ENCODE results near the gene GMPPB. TPM values are rescaled to one million over a fixed set of nuclear protein-coding genes. Genes with fewer than 3 reads are reported as not detected.
A peak's percentile ranks its signal among the peaks of the same experiment; 100 is the strongest.

Gene GMPPB
- total RNA-seq, 2 experiments from 2014 or later = 41.0 to 45.4 TPM

GRCh38 chr3:49673121-49673714 lies 50.5 kb downstream of the GMPPB start:
- DNase-seq = no peak

GRCh38 chr3:49671291-49672288 lies 52.2 kb downstream of the GMPPB start:
- H3K27ac Mint-ChIP-seq = peak overlapping the region; percentile 67
- peak overlapping the region; percentile 64 for H3K4me3 Mint-ChIP-seq
- peak; percentile 84 for DNase-seq
- intact Hi-C loops (cut with micrococcal nuclease) = loop anchor here (1.0 to 5.0 kb wide), 4 partner anchors 105 to 569 kb away; partner anchors contain the start of gene QARS1
- H3K27me3 Mint-ChIP-seq = no peaks in the 10 kb centered on the region
- peaks cover 4% of the 10 kb centered on the region for H3K36me3 Mint-ChIP-seq
- ChIA-PET POLR2A (interaction anchor here (1.1 to 2.1 kb wide), 2 partner anchors 132 kb away, joined by 6 to 18 read pairs; no protein-coding TSS in a partner anchor), CTCF (interaction anchor here (0.6 to 5.4 kb wide), 23 partner anchors 9 to 256 kb away, joined by 3 to 308 read pairs (median 4); partner anchors contain the start of gene BSN)
- peaks cover 28% of the 10 kb centered on the region for H3K4me1 Mint-ChIP-seq (ENCODE audit: low read depth)
- no peaks in the 10 kb centered on the region for H3K9me3 Mint-ChIP-seq

More at GRCh38 chr3:49673121-49673714, 50.5 kb downstream of the GMPPB start:
- intact Hi-C loops (cut with micrococcal nuclease) = loop anchor here (5.0 kb wide), 2 partner anchors 256 to 571 kb away; partner anchors contain the start of gene QARS1
- Mint-ChIP-seq H3K4me3 (peak overlapping the region; percentile 93), H3K36me3 (peaks cover 11% of the 10 kb centered on the region), H3K9me3 (no peaks in the 10 kb centered on the region), H3K27ac (peak overlapping the region; percentile 97), H3K27me3 (no peaks in the 10 kb centered on the region), H3K4me1 (ENCODE audit: low read depth) (peaks cover 32% of the 10 kb centered on the region)
- ChIA-PET POLR2A (interaction anchor here (0.6 to 2.1 kb wide), 5 partner anchors 112 to 651 kb away, joined by 3 to 18 read pairs (median 3); partner anchors contain the start of genes NDUFAF3 and USP4), CTCF (interaction anchor here (0.6 to 5.4 kb wide), 5 partner anchors 29 to 135 kb away, joined by 3 to 308 read pairs (median 4); partner anchors contain the start of gene BSN)

GRCh38 chr3:49670940-49671290 lies 52.8 kb downstream of the GMPPB start:
- no peak overlapping the region for H3K27ac Mint-ChIP-seq
- no peak overlapping the region for H3K4me3 Mint-ChIP-seq
- intact Hi-C loops (cut with micrococcal nuclease) = loop anchor here (1.0 to 5.0 kb wide), 3 partner anchors 132 to 569 kb away; partner anchors contain the start of gene QARS1
- POLR2A ChIA-PET = interaction anchor here (1.1 kb wide), 1 partner anchor 131 kb away, joined by 6 read pairs; no protein-coding TSS in a partner anchor
- no peaks in the 10 kb centered on the region for H3K27me3 Mint-ChIP-seq
- peaks cover 1% of the 10 kb centered on the region for H3K36me3 Mint-ChIP-seq
- H3K4me1 Mint-ChIP-seq (ENCODE audit: low read depth) = peaks cover 22% of the 10 kb centered on the region
- CTCF ChIA-PET = interaction anchor here (0.7 to 5.4 kb wide), 17 partner anchors 10 to 199 kb away, joined by 3 to 308 read pairs (median 4); partner anchors contain the start of gene BSN
- no peaks in the 10 kb centered on the region for H3K9me3 Mint-ChIP-seq
- DNase-seq = no peak

Other genes starting within 250 kb of the GMPPB start
- under 1 TPM; 0.05 to 0.07 TPM for gene BSN, start 169.5 kb downstream of the GMPPB start, total RNA-seq
- gene APEH, start 49.6 kb downstream of the GMPPB start, total RNA-seq = 100 to 1,000 TPM; 141 to 143 TPM
- 1 to 10 TPM; 8.1 to 8.2 TPM for gene MST1, start 34.5 kb downstream of the GMPPB start, total RNA-seq
- 10 to 100 TPM; 21.0 to 29.7 TPM for gene RNF123, start 34.4 kb downstream of the GMPPB start, total RNA-seq
- not detected for gene AMIGO3, start 4.3 kb downstream of the GMPPB start, total RNA-seq
- gene IP6K1, start 62.6 kb upstream of the GMPPB start, total RNA-seq = 10 to 100 TPM; 28.8 to 29.3 TPM
- gene CDHR4, start 75.9 kb upstream of the GMPPB start, total RNA-seq = under 1 TPM in 1 of 2 experiments, not detected in 1; 0.22 TPM
- 1 to 10 TPM; 1.0 to 1.2 TPM for gene INKA1, start 79.3 kb upstream of the GMPPB start, total RNA-seq
- 10 to 100 TPM; 85.6 to 86.4 TPM for gene UBA7, start 90.0 kb upstream of the GMPPB start, total RNA-seq
- gene TRAIP, start 132.6 kb upstream of the GMPPB start, total RNA-seq = 10 to 100 TPM; 22.7 to 25.3 TPM
- under 1 TPM; 0.39 to 0.43 TPM for gene CAMKV, start 146.0 kb upstream of the GMPPB start, total RNA-seq
- under 1 TPM; 0.39 to 0.93 TPM for gene MST1R, start 179.9 kb upstream of the GMPPB start, total RNA-seq
- 1 to 10 TPM; 6.3 to 7.8 TPM for gene MON1A, start 205.9 kb upstream of the GMPPB start, total RNA-seq
- 10 to 100 TPM; 73.5 to 83.7 TPM for gene RBM6, start 216.2 kb upstream of the GMPPB start, total RNA-seq

All from activated CD4-positive, alpha-beta memory T cell treated with anti-CD3 and anti-CD28 coated beads for 36 hours (primary cell).